Neural progenitor cell (in vitro differentiated cells): ENCODE results near the gene HOXB9. TPM values are rescaled to one million over a fixed set of nuclear protein-coding genes. Genes with fewer than 3 reads are reported as not detected.

Source experiments
- DNase-seq: peaks from one replicate; pipeline ENCODE4 v3.0.0-alpha.2; 2016; ENCODE audit warnings: low spot score
- H2AFZ ChIP-seq: fragments of 200-600 bp; sonication (generic); replicated peaks from 2 replicates; pipeline ENCODE4 v1.6.1; 2016; ENCODE audit warnings: antibody characterized with exemption
- H3F3A ChIP-seq: fragments of 200-600 bp; sonication (generic); 2 replicates; pipeline ENCODE4 v1.6.1; 2016; ENCODE audit warnings: antibody characterized with exemption, low read depth
- H3K27ac ChIP-seq: fragments of 200-600 bp; sonication (generic); 2 replicates; pipeline ENCODE4 v1.5.1; 2016; ENCODE audit warnings: mild to moderate bottlenecking
- H3K27me3 ChIP-seq: fragments of 200-600 bp; sonication (generic); 2 replicates; pipeline ENCODE4 v1.6.1; 2016; ENCODE audit warnings: mild to moderate bottlenecking, moderate library complexity
- H3K36me3 ChIP-seq: fragments of 200-600 bp; sonication (generic); 2 replicates; pipeline ENCODE4 v1.5.1; 2016
- H3K4me1 ChIP-seq: fragments of 200-600 bp; sonication (generic); 2 replicates; pipeline ENCODE4 v1.6.1; 2016; ENCODE audit warnings: mixed run types
- H3K4me2 ChIP-seq: fragments of 200-600 bp; sonication (generic); 2 replicates; pipeline ENCODE4 v1.6.1; 2016
- H3K4me3 ChIP-seq: fragments of 200-600 bp; sonication (generic); 2 replicates; pipeline ENCODE4 v1.5.1; 2016
- H3K79me2 ChIP-seq: fragments of 200-600 bp; sonication (generic); 2 replicates; pipeline ENCODE4 v1.6.1; 2016; ENCODE audit warnings: low read depth
- H3K9ac ChIP-seq: fragments of 200-600 bp; sonication (generic); 2 replicates; pipeline ENCODE4 v1.6.1; 2016
- H3K9me3 ChIP-seq: fragments of 200-600 bp; sonication (generic); 2 replicates; pipeline ENCODE4 v1.5.1; 2016; ENCODE audit warnings: low read depth
- H4K20me1 ChIP-seq: fragments of 200-600 bp; sonication (generic); 2 replicates; pipeline ENCODE4 v1.6.1; 2016; ENCODE audit warnings: low read depth
- H3K27ac Mint-ChIP-seq: 3 replicates; pipeline ENCODE4 v1.8.0; 2021; ENCODE audit warnings: mixed read lengths
- H3K27me3 Mint-ChIP-seq: 2 replicates; pipeline ENCODE4 v1.8.0; 2022; ENCODE audit warnings: low read depth, mild to moderate bottlenecking, inconsistent platforms, moderate library complexity, mixed read lengths; ENCODE audit not compliant: insufficient read depth
- H3K36me3 Mint-ChIP-seq: 3 replicates; pipeline ENCODE4 v1.8.0; 2021; ENCODE audit warnings: mixed read lengths
- H3K4me1 Mint-ChIP-seq: 3 replicates; pipeline ENCODE4 v1.8.0; 2021; ENCODE audit warnings: mixed read lengths
- H3K4me3 Mint-ChIP-seq: 3 replicates; pipeline ENCODE4 v1.8.0; 2021; ENCODE audit warnings: mild to moderate bottlenecking, moderate library complexity, mixed read lengths
- H3K9me3 Mint-ChIP-seq: 3 replicates; pipeline ENCODE4 v1.8.0; 2020; ENCODE audit warnings: mixed read lengths
- EZH2 ChIP-seq: fragments of 200-600 bp; sonication (generic); IDR thresholded peaks from 2 replicates; pipeline ENCODE4 v1.6.1; 2017; ENCODE audit warnings: antibody characterized with exemption, mild to moderate bottlenecking, moderate library complexity
- EZH2phosphoT487 ChIP-seq: fragments of 200-600 bp; sonication (generic); IDR thresholded peaks from 2 replicates; pipeline ENCODE4 v1.6.1; 2017; ENCODE audit warnings: antibody characterized with exemption
- total RNA-seq: library from RNA; depleted of rRNA; stranded (reverse); fragments of >200 nt; gene quantifications from 2 replicates; pipeline ENCODE4 v1.2.3, GENCODE V29; 2015; ENCODE audit warnings: low replicate concordance
- TF ChIP-seq, protein P1 (sequence below): fragments of 200-600 bp; sonication (generic); IDR thresholded peaks from 2 replicates; pipeline ENCODE4 v1.5.1; 2017; ENCODE audit warnings: antibody characterized with exemption, mild to moderate bottlenecking

Gene HOXB9
- total RNA-seq, 1 donor from 2014 or later: not detected

DNA sequence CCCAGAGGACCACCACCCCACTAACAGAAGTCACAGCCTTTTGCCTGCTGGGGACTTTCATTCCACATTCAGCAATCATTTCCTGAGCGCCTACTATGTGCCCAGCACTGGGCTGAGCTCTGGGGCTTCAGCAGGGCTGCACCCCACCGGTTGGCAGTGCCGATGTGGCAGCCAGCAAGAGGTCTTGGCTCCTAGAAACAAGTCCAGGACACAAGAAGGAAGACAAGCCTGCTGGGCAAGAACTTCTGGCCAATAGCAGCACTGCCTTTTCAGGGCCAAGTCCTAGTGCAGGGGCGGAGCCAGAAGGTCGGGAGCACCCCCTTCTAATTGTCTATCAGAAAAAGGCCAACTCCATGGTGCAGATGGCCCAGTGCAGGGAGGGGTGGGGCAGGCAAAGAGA lies 13.0 kb upstream of the HOXB9 start:
- no peaks in the 10 kb centered on the region for H3K4me1 ChIP-seq
- peaks cover 100% of the 10 kb centered on the region for H3K27me3 ChIP-seq
- peaks cover 68% of the 10 kb centered on the region for H4K20me1 ChIP-seq
- no peak overlapping the region for H3K4me3 ChIP-seq
- no peaks in the 10 kb centered on the region for H3K79me2 ChIP-seq
- no peak overlapping the region for H2AFZ ChIP-seq
- peaks cover 13% of the 10 kb centered on the region for H3K9me3 Mint-ChIP-seq
- no peak overlapping the region for H3K9ac ChIP-seq
- no peaks in the 10 kb centered on the region for H3K36me3 ChIP-seq
- H3K36me3 Mint-ChIP-seq: peaks cover 2% of the 10 kb centered on the region
- no peak overlapping the region for H3K27ac ChIP-seq
- H3F3A ChIP-seq: no peaks in the 10 kb centered on the region
- H3K4me1 Mint-ChIP-seq: peaks cover 2% of the 10 kb centered on the region
- no peak overlapping the region for H3K4me2 ChIP-seq
- no peak for DNase-seq
- no peak overlapping the region for H3K27ac Mint-ChIP-seq
- peaks cover 95% of the 10 kb centered on the region for H3K27me3 Mint-ChIP-seq
- H3K4me3 Mint-ChIP-seq: no peak overlapping the region
- no peaks in the 10 kb centered on the region for H3K9me3 ChIP-seq
- TF ChIP-seq EZH2 (no peak), EZH2phosphoT487 (no peak)
- TF ChIP-seq, protein P1, sequence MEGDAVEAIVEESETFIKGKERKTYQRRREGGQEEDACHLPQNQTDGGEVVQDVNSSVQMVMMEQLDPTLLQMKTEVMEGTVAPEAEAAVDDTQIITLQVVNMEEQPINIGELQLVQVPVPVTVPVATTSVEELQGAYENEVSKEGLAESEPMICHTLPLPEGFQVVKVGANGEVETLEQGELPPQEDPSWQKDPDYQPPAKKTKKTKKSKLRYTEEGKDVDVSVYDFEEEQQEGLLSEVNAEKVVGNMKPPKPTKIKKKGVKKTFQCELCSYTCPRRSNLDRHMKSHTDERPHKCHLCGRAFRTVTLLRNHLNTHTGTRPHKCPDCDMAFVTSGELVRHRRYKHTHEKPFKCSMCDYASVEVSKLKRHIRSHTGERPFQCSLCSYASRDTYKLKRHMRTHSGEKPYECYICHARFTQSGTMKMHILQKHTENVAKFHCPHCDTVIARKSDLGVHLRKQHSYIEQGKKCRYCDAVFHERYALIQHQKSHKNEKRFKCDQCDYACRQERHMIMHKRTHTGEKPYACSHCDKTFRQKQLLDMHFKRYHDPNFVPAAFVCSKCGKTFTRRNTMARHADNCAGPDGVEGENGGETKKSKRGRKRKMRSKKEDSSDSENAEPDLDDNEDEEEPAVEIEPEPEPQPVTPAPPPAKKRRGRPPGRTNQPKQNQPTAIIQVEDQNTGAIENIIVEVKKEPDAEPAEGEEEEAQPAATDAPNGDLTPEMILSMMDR: no peak

DNA sequence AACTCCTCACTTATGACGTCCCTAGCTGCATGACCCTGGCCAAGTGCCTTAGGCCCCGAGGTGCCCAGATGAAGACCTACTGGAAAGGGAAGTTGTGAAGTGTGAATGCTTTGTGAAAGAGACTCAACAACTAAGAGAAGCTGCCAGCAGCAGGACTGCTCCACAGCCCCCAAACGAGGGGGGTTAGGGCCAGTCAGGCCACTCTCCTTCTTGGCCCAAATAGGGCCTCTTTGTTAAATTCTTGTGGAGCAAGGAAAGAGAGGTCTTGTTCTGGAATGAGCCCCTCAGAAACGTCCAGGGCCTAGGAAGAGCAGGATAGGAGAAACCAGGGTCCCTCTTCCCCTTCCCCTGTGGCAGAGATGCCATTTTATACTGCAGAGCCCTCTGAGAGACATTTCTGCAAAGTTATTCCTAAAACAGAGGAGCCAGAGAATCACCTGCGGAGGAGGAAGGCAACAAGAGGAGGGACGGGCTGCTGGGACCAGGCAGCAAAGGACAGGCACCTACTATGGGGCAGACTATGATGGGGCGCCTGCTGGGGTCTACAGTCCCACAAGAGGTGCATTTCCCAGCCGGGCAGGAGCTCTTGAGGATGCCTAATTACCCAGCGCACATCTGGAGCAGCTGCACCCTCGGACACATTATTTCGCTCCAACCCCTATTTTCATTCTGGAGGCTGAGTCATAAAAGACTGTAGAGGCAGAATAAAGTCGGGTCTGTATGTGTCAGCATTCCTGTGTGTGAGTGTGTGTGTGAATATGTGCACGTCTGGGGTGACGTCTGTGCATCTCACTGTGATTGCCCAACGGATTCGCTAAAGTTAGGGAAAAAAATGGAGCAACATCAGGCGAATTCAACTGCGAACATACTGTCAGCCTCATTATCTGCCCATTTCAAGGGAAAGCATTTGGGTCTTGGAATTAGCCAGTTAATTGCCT lies 11.4 kb upstream of the HOXB9 start:
- no peaks in the 10 kb centered on the region for H3K4me1 ChIP-seq
- DNase-seq: no peak
- no peak overlapping the region for H3K27ac ChIP-seq
- no peak overlapping the region for H3K9ac ChIP-seq
- H3K4me3 Mint-ChIP-seq: no peak overlapping the region
- H4K20me1 ChIP-seq: peaks cover 70% of the 10 kb centered on the region
- H3K4me3 ChIP-seq: no peak overlapping the region
- H3K36me3 Mint-ChIP-seq: peaks cover 2% of the 10 kb centered on the region
- H3K79me2 ChIP-seq: no peaks in the 10 kb centered on the region
- H3F3A ChIP-seq: no peaks in the 10 kb centered on the region
- H3K27ac Mint-ChIP-seq: no peak overlapping the region
- peaks cover 93% of the 10 kb centered on the region for H3K27me3 Mint-ChIP-seq
- no peak overlapping the region for H2AFZ ChIP-seq
- H3K4me1 Mint-ChIP-seq: peaks cover 2% of the 10 kb centered on the region
- H3K27me3 ChIP-seq: peaks cover 100% of the 10 kb centered on the region
- TF ChIP-seq EZH2 (no peak), EZH2phosphoT487 (no peak)
- TF ChIP-seq, protein P1: no peak
- no peaks in the 10 kb centered on the region for H3K9me3 ChIP-seq
- H3K36me3 ChIP-seq: no peaks in the 10 kb centered on the region
- H3K9me3 Mint-ChIP-seq: peaks cover 16% of the 10 kb centered on the region
- no peak overlapping the region for H3K4me2 ChIP-seq

DNA sequence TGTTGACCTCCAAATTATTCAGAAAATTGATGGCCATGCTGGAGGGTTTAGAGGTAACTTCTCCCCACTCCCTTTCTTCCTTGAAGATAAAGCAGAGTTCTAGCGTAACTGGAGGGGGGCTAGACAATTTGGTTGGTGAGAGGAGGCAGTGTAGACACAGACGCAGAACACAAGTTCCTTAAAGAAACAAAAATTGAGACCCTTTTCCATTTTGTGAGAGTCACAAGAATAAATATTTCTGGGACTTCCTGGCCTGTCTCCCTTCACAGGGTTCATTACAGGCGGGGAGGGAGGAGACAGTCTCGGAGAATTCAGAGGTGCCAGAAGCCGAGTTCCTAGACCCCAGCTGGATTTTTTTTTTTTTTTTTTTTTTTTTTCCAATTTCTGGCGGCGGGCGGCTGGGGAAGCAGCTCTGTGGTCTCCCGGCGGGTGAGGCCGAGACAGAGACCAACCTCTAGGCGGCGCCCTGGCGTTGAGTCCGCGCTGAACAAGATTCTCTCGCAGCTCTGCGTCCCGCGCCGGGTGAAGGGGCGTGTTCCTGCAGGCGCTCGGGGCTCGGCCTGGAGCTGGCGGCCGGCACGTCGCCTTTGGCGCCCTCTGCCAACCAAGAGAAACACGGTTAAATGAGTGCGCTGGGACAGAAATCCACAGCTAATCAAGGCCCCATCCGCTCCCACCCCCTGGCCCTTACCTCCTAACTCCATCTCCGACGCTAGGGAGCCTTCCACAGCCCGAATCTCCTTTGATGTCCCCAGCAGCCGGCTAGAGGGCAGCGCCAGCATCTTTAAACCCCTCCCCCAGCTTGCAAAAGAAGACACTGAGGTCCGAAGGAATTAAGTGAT lies 10.2 kb upstream of the HOXB9 start:
- H3K27ac Mint-ChIP-seq: no peak overlapping the region
- Histone ChIP-seq H3K36me3 (no peaks in the 10 kb centered on the region), H3K4me1 (no peaks in the 10 kb centered on the region), H3K9ac (no peak overlapping the region), H3K27ac (no peak overlapping the region), H3K4me2 (no peak overlapping the region), H3K9me3 (no peaks in the 10 kb centered on the region), H3K4me3 (no peak overlapping the region), H3F3A (no peaks in the 10 kb centered on the region), H4K20me1 (peaks cover 70% of the 10 kb centered on the region), H3K27me3 (peaks cover 100% of the 10 kb centered on the region), H3K79me2 (no peaks in the 10 kb centered on the region), H2AFZ (no peak overlapping the region)
- TF ChIP-seq EZH2 (peak; percentile 76), EZH2phosphoT487 (peak; percentile 71)
- TF ChIP-seq, protein P1: peak; percentile 71
- H3K27me3 Mint-ChIP-seq: peaks cover 94% of the 10 kb centered on the region
- peak overlapping the region; percentile 65 for H3K4me3 Mint-ChIP-seq
- H3K36me3 Mint-ChIP-seq: no peaks in the 10 kb centered on the region
- peaks cover 18% of the 10 kb centered on the region for H3K9me3 Mint-ChIP-seq
- peaks cover 2% of the 10 kb centered on the region for H3K4me1 Mint-ChIP-seq
- DNase-seq: peak; percentile 97
